Lower leg skin (tissue), 3 donors: Measurements from ENCODE around the gene MAP1LC3A.

Source experiments
- POLR2A ChIP-seq, 2 donors: fragments of 450-650 bp; IDR thresholded peaks; one replicate each; pipeline ENCODE4 v1.6.1; 2016 to 2017; ENCODE audit warnings: antibody characterized with exemption in 2 of 2, mild to moderate bottlenecking in 1 of 2, moderate library complexity in 1 of 2
- TF ChIP-seq, protein P1 (sequence below), 3 donors: fragments of 450-650 bp; IDR thresholded peaks; one replicate each; pipeline ENCODE4 v1.5.1; 2016; ENCODE audit warnings: antibody characterized with exemption in 3 of 3, mild to moderate bottlenecking in 3 of 3, moderate library complexity in 2 of 3

DNA sequence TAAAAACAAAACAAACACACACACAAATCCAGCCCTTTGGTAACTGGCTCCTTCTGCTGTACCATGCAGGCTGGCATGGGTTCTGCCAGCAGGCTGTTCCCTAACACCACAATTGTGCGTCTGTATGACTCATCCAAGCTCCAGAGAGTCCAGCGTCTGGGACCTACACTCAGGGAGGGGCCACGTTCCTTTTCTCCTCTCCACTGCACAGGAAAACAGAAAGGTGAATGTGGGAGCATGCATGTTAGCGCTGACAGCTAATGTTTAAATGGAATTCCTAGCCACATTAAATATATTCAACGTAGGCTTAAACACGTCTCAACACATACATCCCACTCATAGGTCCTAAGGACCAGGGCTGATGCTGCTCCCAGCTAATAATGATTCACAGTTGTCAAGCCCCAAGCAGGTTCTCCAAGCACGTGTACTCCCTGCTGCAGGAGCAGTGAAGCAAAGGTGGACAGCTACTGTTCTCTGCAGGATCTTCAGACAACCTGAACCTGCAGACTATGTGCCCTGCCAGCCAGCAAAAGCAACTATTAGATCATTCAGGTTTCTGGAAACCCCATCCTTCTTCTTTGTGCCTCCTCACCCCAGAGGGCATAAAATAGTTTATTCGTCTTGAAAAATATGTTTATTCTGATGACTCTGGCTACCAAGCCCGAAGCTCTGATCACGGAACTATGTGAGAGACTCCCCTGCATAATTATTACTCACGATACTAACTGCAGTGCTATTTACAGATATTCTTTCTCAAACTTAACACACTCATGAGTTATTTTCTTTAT is 20.9 kb downstream of the MAP1LC3A start:
- TF ChIP-seq, protein P1, sequence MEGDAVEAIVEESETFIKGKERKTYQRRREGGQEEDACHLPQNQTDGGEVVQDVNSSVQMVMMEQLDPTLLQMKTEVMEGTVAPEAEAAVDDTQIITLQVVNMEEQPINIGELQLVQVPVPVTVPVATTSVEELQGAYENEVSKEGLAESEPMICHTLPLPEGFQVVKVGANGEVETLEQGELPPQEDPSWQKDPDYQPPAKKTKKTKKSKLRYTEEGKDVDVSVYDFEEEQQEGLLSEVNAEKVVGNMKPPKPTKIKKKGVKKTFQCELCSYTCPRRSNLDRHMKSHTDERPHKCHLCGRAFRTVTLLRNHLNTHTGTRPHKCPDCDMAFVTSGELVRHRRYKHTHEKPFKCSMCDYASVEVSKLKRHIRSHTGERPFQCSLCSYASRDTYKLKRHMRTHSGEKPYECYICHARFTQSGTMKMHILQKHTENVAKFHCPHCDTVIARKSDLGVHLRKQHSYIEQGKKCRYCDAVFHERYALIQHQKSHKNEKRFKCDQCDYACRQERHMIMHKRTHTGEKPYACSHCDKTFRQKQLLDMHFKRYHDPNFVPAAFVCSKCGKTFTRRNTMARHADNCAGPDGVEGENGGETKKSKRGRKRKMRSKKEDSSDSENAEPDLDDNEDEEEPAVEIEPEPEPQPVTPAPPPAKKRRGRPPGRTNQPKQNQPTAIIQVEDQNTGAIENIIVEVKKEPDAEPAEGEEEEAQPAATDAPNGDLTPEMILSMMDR (IDR thresholded peaks at IDR 0.05), result no peak
- no peak for TF ChIP-seq POLR2A (IDR thresholded peaks at IDR 0.05)
